HEK293 (cell line): ENCODE results near the gene EID3.

Experiments used
- CTCF ChIP-seq: fragments of 450-650 bp; formaldehyde crosslinking; IDR thresholded peaks from 2 replicates; pipeline ENCODE4 v1.5.1; 2016; ENCODE audit warnings: missing biosample characterization, missing genetic modification characterization
- EGR2 ChIP-seq: fragments of 450-650 bp; formaldehyde crosslinking; IDR thresholded peaks from 2 replicates; pipeline ENCODE4 v1.5.1; 2016; ENCODE audit warnings: low read depth, missing biosample characterization, missing genetic modification characterization
- FEZF1 ChIP-seq: fragments of 450-650 bp; formaldehyde crosslinking; IDR thresholded peaks from 2 replicates; pipeline ENCODE4 v1.5.1; 2016; ENCODE audit warnings: missing biosample characterization, missing genetic modification characterization
- GLI4 ChIP-seq: fragments of 450-650 bp; formaldehyde crosslinking; IDR thresholded peaks from 2 replicates; pipeline ENCODE4 v1.5.1; 2016; ENCODE audit warnings: missing biosample characterization, missing genetic modification characterization
- KLF16 ChIP-seq: fragments of 450-650 bp; formaldehyde crosslinking; IDR thresholded peaks from 2 replicates; pipeline ENCODE4 v1.5.1; 2017; ENCODE audit warnings: missing biosample characterization, missing genetic modification characterization
- OVOL3 ChIP-seq: fragments of 450-650 bp; formaldehyde crosslinking; IDR thresholded peaks from 2 replicates; pipeline ENCODE4 v1.5.1; 2016; ENCODE audit warnings: missing biosample characterization, missing genetic modification characterization
- PRDM10 ChIP-seq: fragments of 450-650 bp; formaldehyde crosslinking; IDR thresholded peaks from 2 replicates; pipeline ENCODE4 v1.5.1; 2016; ENCODE audit warnings: missing biosample characterization, missing genetic modification characterization
- PRDM2 ChIP-seq: fragments of 450-650 bp; formaldehyde crosslinking; IDR thresholded peaks from 2 replicates; pipeline ENCODE4 v1.5.1; 2016; ENCODE audit warnings: missing biosample characterization, missing genetic modification characterization, borderline replicate concordance
- SP7 ChIP-seq: fragments of 450-650 bp; formaldehyde crosslinking; IDR thresholded peaks from 2 replicates; pipeline ENCODE4 v1.5.1; 2016; ENCODE audit warnings: missing biosample characterization, missing genetic modification characterization
- TRIM28 ChIP-seq: IDR thresholded peaks from 2 replicates; pipeline ENCODE4 v1.6.1; 2011; ENCODE audit warnings: low read length, control low read depth, borderline replicate concordance
- ZBTB17 ChIP-seq: fragments of 450-650 bp; formaldehyde crosslinking; IDR thresholded peaks from 2 replicates; pipeline ENCODE4 v1.5.1; 2016; ENCODE audit warnings: missing biosample characterization, missing genetic modification characterization
- ZBTB44 ChIP-seq: fragments of 450-650 bp; IDR thresholded peaks from 2 replicates; pipeline ENCODE4 v1.5.1; 2018; ENCODE audit warnings: missing biosample characterization, mild to moderate bottlenecking, missing genetic modification characterization
- ZBTB48 ChIP-seq: fragments of 450-650 bp; formaldehyde crosslinking; IDR thresholded peaks from 2 replicates; pipeline ENCODE4 v1.5.1; 2016; ENCODE audit warnings: missing biosample characterization, missing genetic modification characterization
- ZFP37 ChIP-seq: fragments of 450-650 bp; formaldehyde crosslinking; IDR thresholded peaks from 2 replicates; pipeline ENCODE4 v1.5.1; 2016; ENCODE audit warnings: missing biosample characterization, missing genetic modification characterization
- ZFP69B ChIP-seq: fragments of 450-650 bp; formaldehyde crosslinking; IDR thresholded peaks from 2 replicates; pipeline ENCODE4 v1.5.1; 2016; ENCODE audit warnings: missing biosample characterization, missing genetic modification characterization
- ZNF140 ChIP-seq: fragments of 450-650 bp; formaldehyde crosslinking; IDR thresholded peaks from 2 replicates; pipeline ENCODE4 v1.5.1; 2016; ENCODE audit warnings: missing biosample characterization, missing genetic modification characterization
- ZNF184 ChIP-seq: fragments of 450-650 bp; IDR thresholded peaks from 2 replicates; pipeline ENCODE4 v1.5.1; 2018; ENCODE audit warnings: missing biosample characterization, mild to moderate bottlenecking, missing genetic modification characterization
- ZNF23 ChIP-seq: fragments of 450-650 bp; formaldehyde crosslinking; IDR thresholded peaks from 2 replicates; pipeline ENCODE4 v1.5.1; 2016; ENCODE audit warnings: missing biosample characterization, missing genetic modification characterization, borderline replicate concordance
- ZNF24 ChIP-seq: fragments of 450-650 bp; formaldehyde crosslinking; IDR thresholded peaks from 2 replicates; pipeline ENCODE4 v1.5.1; 2016; ENCODE audit warnings: missing biosample characterization, missing genetic modification characterization
- ZNF341 ChIP-seq: fragments of 450-650 bp; formaldehyde crosslinking; IDR thresholded peaks from 2 replicates; pipeline ENCODE4; 2016; ENCODE audit warnings: low read depth, missing biosample characterization, missing genetic modification characterization
- ZNF521 ChIP-seq: fragments of 450-650 bp; formaldehyde crosslinking; IDR thresholded peaks from 2 replicates; pipeline ENCODE4 v1.5.1; 2017; ENCODE audit warnings: missing biosample characterization, mild to moderate bottlenecking, missing genetic modification characterization
- ZNF610 ChIP-seq: fragments of 450-650 bp; formaldehyde crosslinking; IDR thresholded peaks from 2 replicates; pipeline ENCODE4 v1.5.1; 2016; ENCODE audit warnings: missing biosample characterization, missing genetic modification characterization, borderline replicate concordance
- ZNF658 ChIP-seq: fragments of 450-650 bp; formaldehyde crosslinking; IDR thresholded peaks from 2 replicates; pipeline ENCODE4; 2016; ENCODE audit warnings: missing biosample characterization, missing genetic modification characterization
- ZNF692 ChIP-seq: fragments of 450-650 bp; formaldehyde crosslinking; IDR thresholded peaks from 2 replicates; pipeline ENCODE4 v1.5.1; 2016; ENCODE audit warnings: missing biosample characterization, missing genetic modification characterization
- ZNF76 ChIP-seq: fragments of 450-650 bp; formaldehyde crosslinking; IDR thresholded peaks from 2 replicates; pipeline ENCODE4; 2016; ENCODE audit warnings: low read depth, missing biosample characterization, missing genetic modification characterization, borderline replicate concordance

EID3 gene

GRCh38 chr12:104288635-104289274 is 14.8 kb upstream of the EID3 start (continued):
- TF ChIP-seq ZNF140, result no peak
- peak; percentile 83 for TF ChIP-seq ZNF341 (tag by site-specific recombination)
- TF ChIP-seq ZNF23, result no peak
- TF ChIP-seq GLI4 (tag by site-specific recombination), result no peak
- peak; percentile 86; the same call in 1 of the 2 replicates for TF ChIP-seq TRIM28
- TF ChIP-seq ZNF184, result 0 out of 2 replicates have a peak, but pooled peaks have one; percentile 37
- TF ChIP-seq KLF16 (tag by site-specific recombination), result peak; percentile 55
- TF ChIP-seq PRDM10 (tag by site-specific recombination), result peak; percentile 52; the same call in 1 of the 2 replicates
- peak; percentile 58; the same call in 1 of the 2 replicates for TF ChIP-seq CTCF (tag by site-specific recombination)
- peak; percentile 85 for TF ChIP-seq ZNF692 (tag by site-specific recombination)
- 0 out of 2 replicates have a peak, but pooled peaks have one; percentile 75 for TF ChIP-seq ZFP69B
- peak; percentile 16; the same call in 1 of the 2 replicates for TF ChIP-seq FEZF1 (tag by site-specific recombination)
- TF ChIP-seq OVOL3 (tag by site-specific recombination), result 0 out of 2 replicates have a peak, but pooled peaks have one; percentile 24
- peak; percentile 55; the same call in 1 of the 2 replicates for TF ChIP-seq ZNF24 (tag by site-specific recombination)
- peak; percentile 81; the same call in 1 of the 2 replicates for TF ChIP-seq ZFP37
- no peak for TF ChIP-seq ZNF521 (tag by site-specific recombination)
- TF ChIP-seq SP7 (tag by site-specific recombination), result peak; percentile 84
- TF ChIP-seq ZBTB17 (tag by site-specific recombination), result peak; percentile 83; the same call in 1 of the 2 replicates
- peak; percentile 99 for TF ChIP-seq ZBTB44 (tag by site-specific recombination)
- TF ChIP-seq PRDM2 (tag by site-specific recombination), result no peak
- peak; percentile 37; the same call in 1 of the 2 replicates for TF ChIP-seq ZNF76 (tag by site-specific recombination)
- TF ChIP-seq EGR2, result 0 out of 2 replicates have a peak, but pooled peaks have one; percentile 29
- peak; percentile 66 for TF ChIP-seq ZBTB48 (tag by site-specific recombination)
- no peak for TF ChIP-seq ZNF658 (tag by site-specific recombination)
- peak; percentile 90 for TF ChIP-seq ZNF610
